NB4 (cell line): ENCODE results near the gene PDZD2.

Experiments
- DNase-seq: peaks from one replicate; pipeline ENCODE4 v3.0.0; 2010; ENCODE audit warnings: low read depth
- H3K4me3 ChIP-seq: one replicate; pipeline ENCODE4 v1.5.1; 2011; ENCODE audit warnings: mild to moderate bottlenecking, low read depth, low read length, moderate library complexity
- CTCF ChIP-seq: IDR thresholded peaks from one replicate; pipeline ENCODE4 v1.5.1; 2012; ENCODE audit warnings: low read depth, low read length
- MAX ChIP-seq: IDR thresholded peaks from 2 replicates; pipeline ENCODE4 v1.6.1; 2011; ENCODE audit warnings: low read depth, low read length
- MYC ChIP-seq: IDR thresholded peaks from 2 replicates; pipeline ENCODE4 v1.6.1; 2011; ENCODE audit warnings: low read depth, low read length
- POLR2A ChIP-seq: IDR thresholded peaks from 2 replicates; pipeline ENCODE4 v1.6.1; 2011; ENCODE audit warnings: mild to moderate bottlenecking; ENCODE audit not compliant: insufficient read length; ENCODE audit errors: extremely low read depth

The PDZD2 gene

GRCh38 chr5:31948006-31948405, 309.1 kb downstream of the PDZD2 start:
- no peak overlapping the region for H3K4me3 ChIP-seq
- DNase-seq = no peak
- no peak for TF ChIP-seq CTCF
- TF ChIP-seq MAX = no peak
- TF ChIP-seq MYC = no peak
- TF ChIP-seq POLR2A = no peak

DNA sequence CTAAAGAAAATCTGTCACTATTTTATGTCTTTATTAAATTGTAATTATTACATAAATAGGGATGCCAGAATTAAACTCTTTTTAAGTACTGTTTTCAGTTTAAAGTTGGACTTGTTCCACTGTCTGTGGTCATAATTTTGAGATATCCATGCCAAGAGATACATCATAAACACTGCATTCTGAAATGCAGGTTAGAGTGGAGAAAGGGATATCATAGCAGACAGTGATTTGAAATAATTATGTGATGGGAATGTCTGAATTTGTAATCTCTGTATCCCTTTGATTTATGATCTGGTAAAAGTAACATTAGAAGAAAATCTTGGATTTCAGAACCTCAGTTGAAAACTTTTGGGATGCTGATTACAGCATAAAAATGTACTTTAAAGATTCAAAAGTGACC, 313.1 kb downstream of the PDZD2 start:
- no peak overlapping the region for H3K4me3 ChIP-seq
- no peak for DNase-seq
- TF ChIP-seq MYC (no peak), POLR2A (no peak), CTCF (no peak)

GRCh38 chr5:31954091-31954490, 315.2 kb downstream of the PDZD2 start:
- no peak overlapping the region for H3K4me3 ChIP-seq
- TF ChIP-seq CTCF (no peak), POLR2A (no peak), MAX (no peak), MYC (no peak)
- DNase-seq = no peak

DNA sequence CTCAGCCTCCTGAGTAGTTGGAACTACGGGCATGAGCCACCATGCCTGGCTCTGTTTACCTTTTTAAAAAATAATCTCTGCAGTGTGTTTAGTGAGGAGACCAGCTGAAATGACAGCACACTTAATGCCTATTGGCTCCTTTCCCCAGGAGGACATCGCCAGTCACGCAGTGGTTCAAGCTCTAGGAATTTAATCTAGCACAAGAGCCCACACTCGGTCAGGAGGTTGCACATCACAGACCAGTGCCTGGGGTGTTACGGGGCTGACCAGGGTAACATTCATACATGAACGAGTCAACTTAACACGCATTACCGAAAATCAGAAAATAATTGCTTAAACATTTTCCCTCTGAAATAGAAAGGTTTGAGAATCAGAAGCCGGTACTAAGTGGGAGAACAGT, 318.2 kb downstream of the PDZD2 start:
- DNase-seq = no peak
- TF ChIP-seq MAX = no peak
- no peak for TF ChIP-seq CTCF
- no peak for TF ChIP-seq POLR2A
- TF ChIP-seq MYC = no peak
- H3K4me3 ChIP-seq = no peak overlapping the region

DNA sequence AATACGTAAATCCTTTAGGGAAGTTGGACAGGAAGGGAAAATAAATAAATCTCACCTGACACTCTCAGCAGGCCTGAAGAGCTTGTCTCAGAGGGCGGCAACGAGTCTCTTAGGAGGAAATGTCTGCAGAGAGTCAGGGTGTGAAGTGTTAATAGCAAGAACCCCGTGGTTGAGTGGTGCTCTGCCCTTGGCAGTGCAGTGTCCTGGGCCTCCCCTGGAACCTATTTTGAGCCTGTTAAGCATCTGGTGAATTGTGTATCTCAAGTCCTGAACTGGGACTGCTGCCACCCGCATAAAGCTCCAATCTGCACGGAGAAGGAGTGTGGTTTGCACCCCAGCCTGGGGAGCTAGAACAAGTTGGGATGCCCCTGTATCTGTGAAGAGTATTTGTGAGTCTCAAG, 323.4 kb downstream of the PDZD2 start:
- DNase-seq = no peak
- TF ChIP-seq MYC = no peak
- TF ChIP-seq MAX = no peak
- no peak for TF ChIP-seq POLR2A
- TF ChIP-seq CTCF = no peak
- no peak overlapping the region for H3K4me3 ChIP-seq

GRCh38 chr5:31962871-31963307, 324.0 kb downstream of the PDZD2 start:
- TF ChIP-seq MAX = no peak
- TF ChIP-seq MYC = no peak
- TF ChIP-seq POLR2A = no peak
- TF ChIP-seq CTCF = no peak
- no peak for DNase-seq
- H3K4me3 ChIP-seq = no peak overlapping the region
